DOHH2 (cell line): ENCODE data around the gene GAB2.

Experiments used
- H3F3A ChIP-seq: fragments of 200-600 bp; sonication (generic), shearing (Covaris generic); 2 replicates; pipeline ENCODE4 v1.6.0; 2016; ENCODE audit warnings: antibody characterized with exemption, mild to moderate bottlenecking; ENCODE audit not compliant: control insufficient read depth, insufficient read depth
- H3K27ac ChIP-seq: fragments of 200-600 bp; sonication (generic); 2 replicates; pipeline ENCODE4 v1.5.1; 2014; ENCODE audit warnings: low read depth, mild to moderate bottlenecking, low read length, moderate library complexity
- H3K27me3 ChIP-seq: fragments of 200-600 bp; sonication (generic); 2 replicates; pipeline ENCODE4 v1.6.1; 2014; ENCODE audit warnings: mild to moderate bottlenecking, low read length, mixed read lengths; ENCODE audit not compliant: control insufficient read depth
- H3K36me3 ChIP-seq: fragments of 200-600 bp; sonication (generic); 2 replicates; pipeline ENCODE4 v1.6.1; 2014; ENCODE audit warnings: mild to moderate bottlenecking, low read length, moderate library complexity, mixed read lengths; ENCODE audit not compliant: control insufficient read depth
- H3K4me1 ChIP-seq: fragments of 200-600 bp; sonication (generic); 2 replicates; pipeline ENCODE4 v1.6.1; 2014; ENCODE audit warnings: mild to moderate bottlenecking, low read length, mixed read lengths; ENCODE audit not compliant: control insufficient read depth
- H3K4me2 ChIP-seq: fragments of 200-600 bp; sonication (generic); 2 replicates; pipeline ENCODE4 v1.6.0; 2014; ENCODE audit warnings: mild to moderate bottlenecking, low read length, moderate library complexity
- H3K4me3 ChIP-seq: fragments of 200-600 bp; sonication (generic); 2 replicates; pipeline ENCODE4 v1.5.1; 2014; ENCODE audit warnings: mild to moderate bottlenecking, low read length, mixed read lengths
- H3K79me2 ChIP-seq: fragments of 200-600 bp; sonication (generic); 2 replicates; pipeline ENCODE4 v1.6.1; 2014; ENCODE audit warnings: mild to moderate bottlenecking, low read length, mixed read lengths; ENCODE audit not compliant: control insufficient read depth
- H3K9me2 ChIP-seq: fragments of 200-600 bp; sonication (generic); replicated peaks from 2 replicates; pipeline ENCODE4 v1.6.1; 2014; ENCODE audit warnings: mild to moderate bottlenecking, low read length, mixed read lengths; ENCODE audit not compliant: control insufficient read depth
- H3K9me3 ChIP-seq: fragments of 200-600 bp; sonication (generic); 2 replicates; pipeline ENCODE4 v1.6.1; 2014; ENCODE audit warnings: antibody characterized with exemption, low read length, mixed read lengths; ENCODE audit not compliant: control insufficient read depth, insufficient read depth
- H4K20me1 ChIP-seq: fragments of 200-600 bp; sonication (generic); 2 replicates; pipeline ENCODE4 v1.6.0; 2014; ENCODE audit warnings: low read depth, mild to moderate bottlenecking, antibody characterized with exemption, low read length, moderate library complexity; ENCODE audit not compliant: control insufficient read depth, insufficient read depth
- EZH2phosphoT487 ChIP-seq: fragments of 200-600 bp; sonication (generic); IDR thresholded peaks from 2 replicates; pipeline ENCODE4 v1.6.1; 2017; ENCODE audit warnings: borderline replicate concordance, mild to moderate bottlenecking, antibody characterized with exemption, low read length, moderate library complexity, mixed read lengths
- TF ChIP-seq, protein P1 (sequence below): fragments of 200-600 bp; sonication (generic); IDR thresholded peaks from one replicate; pipeline ENCODE4 v1.5.1; 2014; ENCODE audit warnings: antibody characterized with exemption, mild to moderate bottlenecking, low read depth, low read length; ENCODE audit not compliant: poor library complexity, severe bottlenecking

The GAB2 gene

DNA sequence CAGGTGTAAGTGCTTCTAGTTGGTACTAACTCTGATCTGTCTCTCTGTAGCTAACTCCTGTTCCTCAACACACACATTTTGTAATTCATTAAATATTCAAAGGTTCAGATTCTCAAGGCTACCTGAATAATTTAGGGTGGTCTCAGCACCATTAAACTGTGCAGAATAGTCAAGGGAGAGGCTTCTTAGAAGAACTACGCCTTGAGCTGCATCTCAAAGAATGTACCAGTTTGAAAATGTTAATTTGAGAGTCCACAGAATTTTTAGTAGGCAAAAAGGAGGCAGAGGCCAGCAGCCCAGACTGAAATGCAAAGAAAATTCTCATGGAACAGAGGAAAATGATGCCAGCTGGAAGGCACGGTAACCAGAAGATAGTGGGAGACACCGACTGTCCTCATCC, 72.2 kb downstream of the GAB2 start:
- Histone ChIP-seq H3K4me3 (no peak overlapping the region), H3K27ac (no peak overlapping the region), H3K27me3 (no peaks in the 10 kb centered on the region), H3K9me3 (no peaks in the 10 kb centered on the region), H3K4me1 (peaks cover 12% of the 10 kb centered on the region), H3K4me2 (no peak overlapping the region), H3K9me2 (no peaks in the 10 kb centered on the region), H3K79me2 (no peaks in the 10 kb centered on the region), H4K20me1 (no peaks in the 10 kb centered on the region), H3K36me3 (no peaks in the 10 kb centered on the region), H3F3A (no peaks in the 10 kb centered on the region)
- TF ChIP-seq EZH2phosphoT487, result no peak

DNA sequence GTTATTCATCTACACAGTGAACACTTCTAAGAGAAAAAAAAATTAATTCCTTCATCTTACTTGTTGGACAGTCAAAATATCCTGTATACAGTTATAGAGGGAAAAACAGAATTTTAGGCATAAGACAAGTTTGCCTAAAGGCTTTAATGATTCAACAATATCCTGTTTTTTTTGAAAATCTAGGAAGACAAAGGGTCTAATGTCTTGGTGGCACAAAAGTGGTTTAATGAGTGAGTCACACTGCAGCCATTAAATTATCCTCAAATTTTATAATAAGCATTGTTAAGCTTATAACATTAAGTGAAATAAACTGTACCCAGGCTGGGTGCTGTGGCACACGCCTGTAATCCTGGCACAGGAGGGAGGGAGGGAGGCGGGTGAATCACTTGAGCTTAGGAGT, 72.9 kb downstream of the GAB2 start:
- H3K36me3 ChIP-seq, result no peaks in the 10 kb centered on the region
- H3K27ac ChIP-seq, result no peak overlapping the region
- no peaks in the 10 kb centered on the region for H3K27me3 ChIP-seq
- H3K4me1 ChIP-seq, result peaks cover 4% of the 10 kb centered on the region
- no peaks in the 10 kb centered on the region for H3K9me3 ChIP-seq
- no peak overlapping the region for H3K4me2 ChIP-seq
- H3F3A ChIP-seq, result no peaks in the 10 kb centered on the region
- H3K9me2 ChIP-seq, result no peaks in the 10 kb centered on the region
- no peaks in the 10 kb centered on the region for H4K20me1 ChIP-seq
- TF ChIP-seq, protein P1, sequence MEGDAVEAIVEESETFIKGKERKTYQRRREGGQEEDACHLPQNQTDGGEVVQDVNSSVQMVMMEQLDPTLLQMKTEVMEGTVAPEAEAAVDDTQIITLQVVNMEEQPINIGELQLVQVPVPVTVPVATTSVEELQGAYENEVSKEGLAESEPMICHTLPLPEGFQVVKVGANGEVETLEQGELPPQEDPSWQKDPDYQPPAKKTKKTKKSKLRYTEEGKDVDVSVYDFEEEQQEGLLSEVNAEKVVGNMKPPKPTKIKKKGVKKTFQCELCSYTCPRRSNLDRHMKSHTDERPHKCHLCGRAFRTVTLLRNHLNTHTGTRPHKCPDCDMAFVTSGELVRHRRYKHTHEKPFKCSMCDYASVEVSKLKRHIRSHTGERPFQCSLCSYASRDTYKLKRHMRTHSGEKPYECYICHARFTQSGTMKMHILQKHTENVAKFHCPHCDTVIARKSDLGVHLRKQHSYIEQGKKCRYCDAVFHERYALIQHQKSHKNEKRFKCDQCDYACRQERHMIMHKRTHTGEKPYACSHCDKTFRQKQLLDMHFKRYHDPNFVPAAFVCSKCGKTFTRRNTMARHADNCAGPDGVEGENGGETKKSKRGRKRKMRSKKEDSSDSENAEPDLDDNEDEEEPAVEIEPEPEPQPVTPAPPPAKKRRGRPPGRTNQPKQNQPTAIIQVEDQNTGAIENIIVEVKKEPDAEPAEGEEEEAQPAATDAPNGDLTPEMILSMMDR, result no peak
- TF ChIP-seq EZH2phosphoT487, result no peak
- H3K79me2 ChIP-seq, result no peaks in the 10 kb centered on the region
- no peak overlapping the region for H3K4me3 ChIP-seq

DNA sequence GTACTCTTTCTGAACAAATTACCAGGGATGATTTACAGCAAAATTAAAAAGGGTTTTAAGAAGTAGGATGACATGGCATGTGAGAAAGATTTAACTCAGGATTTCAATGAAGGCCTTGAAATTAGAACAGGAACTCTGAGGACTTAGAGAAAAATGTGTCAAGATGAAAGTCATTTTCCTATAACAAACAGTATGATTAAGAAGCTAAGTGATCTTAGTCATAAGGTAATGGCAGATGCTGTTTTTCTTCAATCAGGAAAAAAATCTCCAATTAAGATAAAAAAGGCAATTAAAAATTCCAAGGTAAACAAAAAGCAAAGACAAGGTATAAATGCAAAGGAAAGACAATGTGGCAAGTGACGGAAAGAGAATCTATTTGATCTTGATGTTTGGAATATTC, 73.5 kb downstream of the GAB2 start:
- H3K27ac ChIP-seq, result no peak overlapping the region
- no peaks in the 10 kb centered on the region for H3K9me2 ChIP-seq
- no peaks in the 10 kb centered on the region for H3K4me1 ChIP-seq
- H3K4me2 ChIP-seq, result no peak overlapping the region
- H3K27me3 ChIP-seq, result no peaks in the 10 kb centered on the region
- no peaks in the 10 kb centered on the region for H3K79me2 ChIP-seq
- H3K36me3 ChIP-seq, result no peaks in the 10 kb centered on the region
- no peaks in the 10 kb centered on the region for H3F3A ChIP-seq
- no peaks in the 10 kb centered on the region for H3K9me3 ChIP-seq
- TF ChIP-seq EZH2phosphoT487, result no peak
- TF ChIP-seq, protein P1, result no peak
- no peak overlapping the region for H3K4me3 ChIP-seq
- no peaks in the 10 kb centered on the region for H4K20me1 ChIP-seq

DNA sequence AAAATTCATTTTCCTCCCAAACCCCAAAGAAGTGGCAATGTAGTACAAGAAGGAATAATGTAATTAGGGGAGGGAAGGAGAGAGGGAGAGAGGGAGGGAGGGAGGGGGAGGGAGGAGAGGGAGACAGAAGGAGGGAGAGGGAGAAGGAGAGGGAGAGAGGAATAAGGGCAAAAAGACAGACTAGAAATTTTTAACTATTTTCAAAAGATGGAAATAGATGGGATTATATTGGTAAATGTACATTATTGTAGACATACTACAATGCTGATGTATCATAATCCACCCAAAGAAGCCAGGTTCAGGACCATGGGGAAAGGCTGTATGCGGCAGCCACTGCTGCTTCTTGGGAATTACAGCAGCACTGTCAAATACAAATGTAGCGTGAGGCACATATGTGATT, 74.3 kb downstream of the GAB2 start:
- Histone ChIP-seq H4K20me1 (no peaks in the 10 kb centered on the region), H3K79me2 (no peaks in the 10 kb centered on the region), H3K4me2 (no peak overlapping the region), H3K4me1 (no peaks in the 10 kb centered on the region), H3K27me3 (no peaks in the 10 kb centered on the region), H3K36me3 (no peaks in the 10 kb centered on the region), H3K9me3 (no peaks in the 10 kb centered on the region), H3K4me3 (no peak overlapping the region), H3K9me2 (no peaks in the 10 kb centered on the region), H3F3A (no peaks in the 10 kb centered on the region), H3K27ac (no peak overlapping the region)
- TF ChIP-seq, protein P1, result no peak
- TF ChIP-seq EZH2phosphoT487, result no peak
